NCI-H82 treated with DMSO at 0.1 percent for 48 hours (cell line): ENCODE data around the gene PAPOLG.

ENCODE experiments used
- DNase-seq: peaks from one replicate; lab custom pipeline; 2025; ENCODE audit not compliant: unreplicated experiment; lab: John Stamatoyannopoulos, UW

PAPOLG gene

DNA sequence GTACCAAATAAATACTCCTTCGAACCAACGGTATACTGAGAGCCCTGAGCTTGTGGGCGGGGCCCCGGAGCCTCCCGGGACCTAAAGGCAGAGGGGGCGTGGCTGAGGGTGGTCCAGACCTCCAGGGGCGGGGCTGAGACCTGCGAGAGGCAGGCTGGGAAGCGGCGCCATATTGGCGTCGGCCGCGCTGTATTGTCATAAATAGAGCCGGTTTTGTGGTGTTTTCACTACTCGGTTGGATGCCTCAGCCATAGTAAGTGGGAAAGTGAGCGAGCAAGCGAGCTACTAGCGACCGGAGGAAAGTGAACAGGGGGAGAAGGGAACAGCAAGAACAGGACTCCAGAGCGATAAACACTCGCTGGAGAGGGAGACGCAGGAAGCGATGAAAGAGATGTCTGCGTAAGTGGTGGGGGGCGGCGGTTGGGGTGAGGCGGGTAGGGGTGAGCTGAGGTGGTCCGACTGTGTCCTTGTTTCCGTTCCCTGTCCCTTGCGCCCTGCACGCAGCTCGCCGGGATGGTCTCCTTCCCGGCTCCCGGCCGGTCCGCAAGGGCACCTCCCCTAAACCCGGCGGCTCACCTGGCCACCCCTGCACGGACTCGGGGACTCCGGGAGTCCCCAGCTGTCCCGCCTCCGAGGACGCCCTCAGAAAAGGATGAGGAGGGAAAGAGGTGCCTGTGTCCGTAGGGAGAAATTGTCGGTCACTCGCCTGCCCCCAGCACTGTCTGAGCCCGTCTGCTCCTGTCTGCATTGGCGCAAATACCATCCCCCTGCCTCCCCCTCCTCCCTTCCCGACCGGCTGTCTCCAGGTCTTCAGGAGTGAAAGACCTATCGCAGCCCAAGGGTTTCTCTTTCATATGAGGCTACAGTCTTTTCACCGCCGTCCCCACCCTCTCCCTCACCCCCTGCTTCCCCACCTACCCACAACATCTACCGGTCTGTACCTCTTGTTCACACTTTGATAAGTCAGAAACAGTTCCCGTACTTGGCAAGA, at the start of gene PAPOLG:
Gene PAPOLG (plus strand): TSS at position 172 of the 991 bp plus-strand sequence. CDS start 211 bp downstream, at position 383.
- peak; percentile 89 for DNase-seq

DNA sequence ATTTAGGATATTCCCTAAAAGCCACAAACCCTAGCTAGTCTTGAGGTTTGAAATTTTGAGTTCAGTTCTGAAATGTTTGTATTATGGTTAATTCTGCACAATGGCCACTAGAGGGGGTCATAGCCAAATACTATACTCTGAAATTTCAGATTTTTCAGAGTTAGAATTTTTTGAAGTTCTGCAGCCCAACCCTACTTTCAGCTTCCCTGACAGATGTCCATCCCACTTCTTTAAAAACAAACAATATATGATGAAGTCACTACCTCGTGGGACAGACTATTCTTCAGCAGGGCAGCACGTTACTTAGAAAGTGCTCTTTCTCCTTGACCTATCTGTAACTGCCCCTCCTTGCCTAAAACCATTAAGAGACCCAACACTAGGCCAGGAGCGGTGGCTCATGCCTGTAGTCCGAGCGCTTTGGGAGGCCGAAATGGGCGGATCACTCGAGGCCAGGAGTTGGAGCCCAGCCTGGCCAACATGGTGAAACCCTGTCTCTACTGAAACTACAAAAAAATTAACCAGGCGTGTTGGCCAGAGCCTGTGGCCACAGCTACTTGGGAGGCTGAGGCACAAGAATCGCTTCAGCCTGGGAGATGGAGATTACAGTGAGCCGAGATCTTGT, 48.2 kb upstream of the PAPOLG start:
- peak; percentile 7 for DNase-seq

DNA sequence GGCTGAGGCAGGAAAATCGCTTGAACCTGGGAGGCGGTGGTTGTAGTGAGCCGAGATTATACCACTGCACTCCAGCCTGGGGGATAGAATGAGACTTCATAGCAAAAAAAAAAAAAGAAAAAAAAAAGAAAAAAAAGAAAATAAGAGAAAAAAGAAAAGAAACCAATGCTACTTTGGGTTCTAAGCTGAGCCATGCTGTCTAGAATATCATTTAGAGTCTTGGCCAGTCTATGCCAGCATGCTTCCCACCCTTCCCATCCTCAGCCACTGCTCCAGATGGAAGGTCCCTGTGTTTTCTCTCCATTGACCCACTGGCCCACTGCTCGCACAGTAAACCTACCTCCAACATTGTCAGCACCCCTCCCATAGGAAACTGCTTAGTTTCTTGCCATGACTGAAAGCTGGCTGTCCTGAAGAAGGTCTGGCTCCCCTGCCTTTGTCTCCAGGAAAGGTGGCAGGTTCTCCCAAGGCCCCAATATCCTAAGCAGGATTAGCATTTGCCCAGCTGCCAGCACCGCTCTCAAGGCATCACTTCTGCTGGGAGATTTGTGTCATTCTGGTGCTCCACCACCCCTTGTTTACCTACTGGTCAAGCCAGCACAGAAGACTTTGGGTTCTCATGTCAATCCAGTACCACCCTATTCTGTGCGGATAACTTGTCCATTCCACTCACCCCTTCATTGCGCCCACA, 47.3 kb upstream of the PAPOLG start:
- DNase-seq: peak; percentile 27

DNA sequence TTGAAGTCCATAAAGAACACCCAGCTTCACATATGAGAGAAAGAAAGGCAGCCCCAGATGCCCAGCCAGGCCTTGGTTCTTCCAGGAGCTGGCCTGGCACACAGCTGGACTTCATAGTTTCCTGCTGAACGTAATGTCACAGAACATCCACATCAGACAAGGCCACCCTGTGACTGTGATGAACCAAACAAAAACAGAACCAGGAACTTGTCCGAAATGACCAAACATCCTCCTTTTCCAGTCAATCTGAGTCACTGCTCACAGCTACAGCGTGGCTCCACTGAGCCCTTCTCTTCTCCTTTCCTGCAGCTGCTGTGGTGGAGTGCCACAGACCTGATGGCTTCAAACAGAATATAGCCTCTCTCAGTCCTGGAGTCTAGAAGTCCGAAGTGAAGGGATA, 45.4 kb upstream of the PAPOLG start:
- DNase-seq: no peak

DNA sequence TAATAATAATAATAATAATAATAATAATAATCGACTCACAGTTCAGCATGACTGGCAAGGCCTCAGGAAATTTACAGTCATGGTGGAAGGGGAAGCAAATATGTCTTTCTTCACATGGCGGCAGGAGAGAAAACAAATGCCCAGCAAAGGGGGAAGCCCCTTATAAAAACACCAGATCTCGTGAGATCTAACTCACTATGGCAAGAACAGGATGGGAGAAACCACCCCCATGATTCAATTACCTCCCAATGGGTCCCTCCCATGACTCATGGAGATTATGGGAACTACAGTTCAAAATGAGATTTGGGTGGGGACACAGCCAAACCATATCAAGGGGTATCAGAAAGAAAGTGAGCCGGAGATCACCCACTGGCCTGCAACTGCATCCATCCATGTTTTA, 40.5 kb upstream of the PAPOLG start:
- DNase-seq: no peak

DNA sequence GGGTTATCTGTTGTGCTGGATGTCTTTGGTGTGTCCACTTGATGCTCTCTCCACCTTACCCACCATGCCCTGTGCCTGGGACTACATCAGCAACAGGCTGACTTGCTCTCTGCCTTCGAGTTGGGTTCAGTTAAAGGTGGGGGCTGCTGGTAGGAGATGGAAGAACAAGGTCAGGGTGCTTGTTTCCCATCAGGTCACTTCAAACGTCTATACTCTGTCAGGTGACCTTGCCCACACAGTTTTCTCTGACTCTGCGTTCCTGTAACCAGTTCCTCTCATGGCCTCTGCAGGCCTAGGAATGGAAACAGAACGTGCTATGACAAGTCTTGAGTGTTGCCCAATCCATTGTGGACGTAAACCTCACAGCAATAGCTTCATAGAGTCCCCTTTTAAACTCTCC, 38.4 kb upstream of the PAPOLG start:
- no peak for DNase-seq

DNA sequence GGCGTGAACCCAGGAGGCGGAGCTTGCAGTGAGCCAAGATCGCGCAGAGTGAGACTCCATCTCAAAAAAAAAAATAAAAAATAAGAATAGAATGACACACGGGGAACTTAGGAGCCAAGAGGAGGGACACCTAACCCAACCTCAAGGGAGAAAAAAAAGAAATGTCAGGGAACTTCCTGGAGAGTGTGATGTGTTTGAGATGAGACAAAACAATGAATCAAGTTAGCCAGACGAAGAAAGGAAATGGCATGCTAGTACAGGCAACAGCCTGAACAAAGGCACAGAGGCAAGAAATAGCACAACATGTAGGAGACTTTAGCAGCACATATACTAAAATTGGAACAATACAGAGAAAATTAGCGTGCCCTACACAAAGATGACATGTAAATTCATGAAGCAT, 36.7 kb upstream of the PAPOLG start:
- no peak for DNase-seq

DNA sequence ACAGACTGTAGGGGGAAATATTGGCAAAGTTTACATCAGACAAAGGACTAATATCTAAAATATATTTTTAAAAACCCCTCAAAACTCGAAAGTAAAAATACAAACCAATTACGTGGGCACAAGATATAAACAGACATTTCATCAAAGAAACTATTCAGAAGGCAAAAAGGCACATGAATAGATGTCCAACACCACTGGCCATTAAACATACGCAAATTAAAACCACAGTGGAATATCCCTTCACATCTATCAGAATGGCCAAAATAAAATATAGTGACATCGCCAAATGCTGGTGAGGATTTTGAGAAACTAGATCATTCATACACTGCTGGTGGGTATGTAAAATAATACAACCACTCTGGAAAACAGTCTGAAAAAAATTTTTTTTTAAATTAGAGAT, 30.6 kb upstream of the PAPOLG start:
- no peak for DNase-seq

DNA sequence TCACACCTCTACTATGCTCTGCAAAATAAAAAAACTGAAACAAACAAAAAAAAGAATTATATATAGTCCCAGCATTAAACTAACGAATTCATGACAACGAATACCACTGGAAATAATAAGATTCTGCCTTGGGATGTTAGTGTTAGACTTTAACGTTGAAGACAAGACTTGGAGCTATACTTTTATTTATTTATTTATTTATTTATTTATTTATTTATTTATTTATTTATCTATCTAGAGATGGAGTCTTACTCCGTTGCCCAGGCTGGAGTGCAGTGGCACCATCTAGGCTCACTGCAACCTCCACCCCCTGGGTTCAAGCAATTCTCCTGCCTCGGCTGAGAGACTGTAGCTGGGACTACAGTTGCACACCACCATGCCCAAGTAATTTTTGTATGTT, 27.2 kb upstream of the PAPOLG start:
- DNase-seq: no peak

DNA sequence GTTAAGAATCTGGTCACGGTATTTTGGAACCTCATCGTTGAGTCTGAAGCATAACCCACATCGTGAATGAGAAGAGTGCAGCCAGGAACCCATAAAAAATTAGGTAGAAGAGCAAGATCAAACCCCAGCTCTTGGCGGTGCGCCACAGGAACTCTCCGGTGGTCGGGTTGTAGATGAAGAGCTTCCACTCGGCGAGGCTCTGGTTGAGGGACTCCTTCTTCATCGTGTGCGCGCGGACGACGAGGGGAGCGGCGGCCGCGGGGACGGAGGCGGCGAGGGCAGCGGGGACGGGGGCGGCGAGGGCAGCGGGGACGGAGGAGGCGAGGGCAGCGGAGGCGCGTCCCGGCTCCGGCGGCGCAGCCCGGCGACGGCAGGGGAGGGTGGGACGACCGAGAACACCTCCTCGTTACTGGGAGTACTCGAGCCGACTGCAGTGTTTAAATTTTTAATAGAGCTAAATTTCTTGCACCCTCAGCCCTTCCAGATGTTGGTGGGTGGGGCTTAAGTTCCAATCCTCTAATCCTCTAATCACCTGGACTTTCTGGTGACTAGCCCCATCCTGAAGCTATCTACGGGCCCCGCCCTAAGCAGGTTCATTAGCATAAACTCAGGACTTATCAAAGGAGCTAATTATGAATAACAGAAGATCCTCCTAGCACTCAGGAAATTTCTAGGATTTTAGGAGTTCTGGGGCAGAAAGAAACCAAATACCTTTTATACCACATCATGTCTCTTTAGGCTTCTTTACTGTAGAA, 20.4 kb upstream of the PAPOLG start:
- DNase-seq: peak; percentile 69

DNA sequence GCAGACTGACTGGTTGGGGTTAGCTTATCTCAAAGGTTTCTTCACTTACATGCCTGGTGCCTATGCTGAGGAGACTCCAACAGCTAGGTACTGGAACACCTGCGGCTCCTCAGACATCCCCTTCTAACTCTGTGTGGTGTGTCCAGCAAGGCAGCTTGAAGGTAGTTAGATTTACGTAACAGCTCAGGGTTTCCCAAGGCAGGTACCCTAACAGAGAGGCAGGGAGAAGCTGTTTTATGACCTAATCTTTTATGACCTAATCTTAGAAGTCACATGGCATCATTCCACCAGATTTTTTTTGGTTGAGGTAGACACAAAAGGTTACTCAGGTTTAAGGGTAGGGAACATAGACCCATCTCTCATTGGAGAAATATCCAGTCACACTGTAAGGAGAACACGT, 17.4 kb upstream of the PAPOLG start:
- DNase-seq: no peak

DNA sequence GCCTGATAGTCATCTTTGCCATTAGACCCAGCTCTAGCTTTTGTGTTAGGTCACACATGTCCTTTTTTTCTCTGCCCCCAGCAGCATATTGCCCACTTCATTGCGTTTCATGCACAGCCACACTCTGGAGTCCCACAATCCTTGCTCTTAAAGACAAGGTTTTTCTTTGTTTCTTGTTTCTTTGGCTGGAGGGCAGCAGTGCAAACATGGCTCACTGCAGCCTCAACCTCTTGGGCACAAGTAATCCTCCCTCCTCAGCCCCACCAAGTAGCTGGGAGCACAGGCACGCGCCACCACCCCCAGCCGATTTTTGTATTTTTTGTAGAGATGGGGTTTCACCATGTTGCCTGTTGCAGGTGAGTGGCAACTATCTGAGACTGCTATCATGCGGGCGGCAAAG, 16.9 kb upstream of the PAPOLG start:
- no peak for DNase-seq

DNA sequence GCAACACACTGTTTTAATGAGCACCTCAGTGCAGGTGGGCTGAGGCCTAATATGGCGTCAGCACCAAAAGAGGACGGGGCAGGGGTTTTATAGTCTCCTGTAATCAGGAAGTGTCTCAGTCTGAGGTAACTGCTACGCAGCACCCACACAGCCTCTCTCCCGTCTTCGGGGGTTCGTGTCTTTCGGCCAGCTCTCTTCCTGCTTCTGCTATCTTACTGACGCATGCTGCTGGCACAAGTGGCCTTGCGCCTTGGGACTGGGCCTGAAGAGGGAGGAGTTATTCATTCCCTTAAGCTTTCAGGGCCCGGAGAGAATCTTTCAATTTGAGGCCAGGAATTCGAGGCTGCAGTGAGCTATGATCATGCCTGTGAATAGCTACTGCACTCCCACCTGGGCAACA, 14.5 kb upstream of the PAPOLG start:
- DNase-seq: no peak

DNA sequence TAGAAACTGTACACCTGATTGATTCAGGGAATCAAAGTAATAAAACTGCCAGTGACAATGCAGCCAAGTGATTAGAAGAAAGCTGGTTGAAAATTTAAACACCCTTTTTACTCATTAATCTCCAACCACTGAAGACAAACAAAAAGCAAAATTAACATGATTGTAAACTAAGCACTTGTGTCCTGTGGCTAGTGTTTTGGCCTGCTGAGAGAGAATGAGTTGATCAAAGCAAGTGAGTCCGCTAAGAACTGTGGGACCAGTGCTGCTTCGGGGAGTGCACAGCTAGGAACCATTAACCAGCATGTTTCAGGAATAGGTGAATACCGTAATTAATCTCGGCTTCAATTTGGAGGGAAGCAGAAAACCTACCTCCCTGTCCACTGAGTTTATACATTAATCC, 13.6 kb upstream of the PAPOLG start:
- no peak for DNase-seq

DNA sequence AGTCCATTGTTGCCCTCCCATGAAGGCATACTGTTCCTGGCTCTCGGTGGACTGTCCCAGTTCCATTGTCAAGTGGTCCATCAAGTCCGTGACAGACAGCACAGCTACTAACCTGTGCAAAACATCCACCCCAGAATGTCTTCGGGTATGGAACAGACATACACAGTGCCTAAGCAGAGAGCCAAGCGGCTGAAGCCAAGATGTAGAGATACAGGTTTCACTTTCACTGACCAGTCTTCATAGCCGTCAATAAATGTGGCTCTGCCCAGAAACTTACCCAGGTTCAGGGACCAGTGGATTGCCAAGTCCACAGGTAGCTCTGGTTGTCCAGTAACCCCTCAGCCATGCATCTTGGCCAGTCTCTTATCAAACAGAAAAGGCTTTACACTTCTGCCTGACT, 10.7 kb upstream of the PAPOLG start:
- DNase-seq: no peak

DNA sequence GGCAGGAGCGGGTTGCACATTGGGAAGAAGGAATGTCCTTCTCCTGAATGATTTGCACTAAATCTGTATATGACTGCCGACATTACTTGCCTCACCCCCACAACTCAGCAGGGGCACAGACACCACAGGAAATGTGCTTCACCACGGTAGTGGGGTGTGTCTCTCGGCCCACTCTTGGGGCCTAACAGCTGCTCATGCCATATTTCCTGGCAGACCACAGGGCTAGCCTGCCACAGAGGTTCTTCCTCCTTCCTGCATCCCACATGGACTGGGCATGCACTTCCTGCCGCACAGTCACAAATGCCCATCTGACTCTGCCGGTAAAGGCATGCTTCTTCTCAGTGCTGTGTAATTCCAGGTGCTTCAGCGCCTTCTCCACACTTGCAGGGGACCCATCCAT, 10.3 kb upstream of the PAPOLG start:
- DNase-seq: no peak

DNA sequence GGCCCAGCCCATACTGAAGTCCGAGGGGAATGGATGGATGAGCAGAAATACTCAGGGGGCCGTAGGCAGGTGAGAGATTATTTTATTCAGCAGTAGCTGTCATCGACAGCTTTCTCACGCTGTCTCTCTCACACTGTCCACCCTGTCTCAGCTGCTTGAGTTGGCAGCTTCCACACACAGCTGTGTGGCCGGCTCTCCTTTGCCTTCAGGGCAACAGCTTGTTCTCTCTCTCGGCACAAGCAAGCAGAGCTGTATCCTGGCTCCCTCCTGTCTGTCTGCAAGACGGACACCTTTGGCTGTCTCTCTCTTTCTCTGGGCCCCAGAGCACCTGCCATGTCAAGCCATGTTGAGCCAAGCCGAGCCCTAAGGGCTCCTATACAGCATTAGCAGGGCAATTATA, 9.8 kb upstream of the PAPOLG start:
- no peak for DNase-seq

DNA sequence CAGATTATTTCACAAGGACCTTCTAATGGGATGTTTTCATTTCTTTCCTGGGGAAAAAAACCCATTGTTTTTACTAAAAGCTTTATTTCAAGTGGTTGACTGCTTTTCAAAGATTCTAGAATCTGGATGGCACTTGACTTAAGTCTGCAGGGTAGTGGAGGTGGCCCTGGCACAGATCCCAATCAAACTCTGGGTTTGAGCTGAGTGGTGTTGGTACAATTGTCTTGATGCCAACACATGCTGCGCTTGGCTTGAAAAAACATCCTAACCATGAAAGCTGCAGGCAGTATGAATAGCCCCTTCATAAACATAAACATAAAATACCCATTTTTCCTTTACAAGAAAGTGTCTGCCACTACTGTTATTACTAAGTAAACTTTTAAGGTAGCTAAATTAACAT, 3.6 kb downstream of the PAPOLG start:
- DNase-seq: no peak

DNA sequence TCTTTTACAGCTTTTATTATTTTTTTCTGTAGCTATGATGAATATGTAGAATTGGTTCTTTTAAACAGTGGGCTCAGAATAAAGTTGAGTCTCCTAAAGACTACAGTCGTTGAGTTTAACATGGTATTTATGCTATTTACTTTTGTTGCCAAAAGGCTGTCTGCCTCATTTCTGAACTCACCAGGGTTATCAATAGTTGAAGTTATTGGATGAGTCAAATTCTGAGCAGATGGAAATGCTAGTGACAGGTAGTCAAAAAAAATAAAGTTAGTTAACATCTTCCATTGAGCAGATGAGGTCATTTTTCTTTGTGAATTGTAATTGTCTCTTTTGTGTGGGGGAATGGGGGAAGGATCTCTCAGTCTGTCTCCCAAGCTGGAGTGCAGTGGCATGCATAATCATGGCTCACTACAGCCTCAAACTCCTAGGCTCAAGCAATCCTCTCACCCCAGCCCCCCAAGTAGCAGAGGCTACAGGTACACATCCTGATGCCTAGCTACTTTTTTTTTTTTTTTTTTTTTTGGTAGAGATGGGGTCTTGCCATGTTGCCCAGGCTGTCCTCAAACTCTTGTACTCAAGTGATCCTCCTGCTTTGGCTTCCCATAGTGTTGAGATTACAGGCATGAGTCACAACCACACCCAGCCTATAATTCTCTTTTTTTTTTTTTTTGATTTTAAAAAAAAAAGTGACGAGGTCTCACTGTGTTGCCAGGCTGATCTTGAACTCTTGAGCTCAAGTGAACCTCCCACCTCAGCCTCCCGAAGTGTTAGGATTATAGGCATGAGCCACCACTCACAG, 8.9 kb downstream of the PAPOLG start:
- DNase-seq: no peak

DNA sequence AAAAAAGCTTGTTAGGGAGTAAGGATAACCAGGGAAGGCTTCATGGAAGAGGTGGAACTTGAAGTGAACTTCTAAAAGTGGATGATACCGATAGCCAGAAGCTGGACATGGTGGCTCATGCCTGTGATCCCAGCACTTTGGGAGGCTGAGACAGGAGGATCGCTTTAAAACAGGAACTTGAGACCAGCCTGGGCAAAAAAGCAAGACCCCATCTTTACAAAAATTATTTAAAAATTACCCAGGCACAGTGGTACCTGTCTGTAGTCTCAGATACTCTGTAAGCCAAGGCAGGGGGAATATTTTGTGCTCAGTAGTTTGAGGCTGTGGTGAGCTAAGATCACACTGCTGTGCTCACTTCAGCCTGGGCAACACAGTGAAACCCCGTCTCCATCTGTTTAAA, 10.2 kb downstream of the PAPOLG start:
- DNase-seq: no peak
